A673 (cell line): Measurements from ENCODE around the gene UVSSA.

ENCODE experiments used
- CTCF ChIP-seq: fragments of 300-800, 200-600 bp; sonication (generic); conservative IDR thresholded peaks from 2 replicates; pipeline ENCODE4 v1.5.1; 2017; ENCODE audit warnings: low read depth, mild to moderate bottlenecking, antibody characterized with exemption, low read length, moderate library complexity, mixed read lengths
- EZH2 ChIP-seq: fragments of 200-600 bp; sonication (generic); IDR thresholded peaks from 2 replicates; pipeline ENCODE4 v1.6.1; 2017; ENCODE audit warnings: borderline replicate concordance, low read depth, mild to moderate bottlenecking, mixed read lengths, antibody characterized with exemption, low read length; ENCODE audit not compliant: poor library complexity, severe bottlenecking

GRCh38 chr4:1332686-1333085 is 14.3 kb upstream of the UVSSA start:
- no peak for TF ChIP-seq CTCF
- no peak for TF ChIP-seq EZH2
